K562 (cell line): ENCODE results near the gene ZACN. TPM values are rescaled to one million over a fixed set of nuclear protein-coding genes. Genes with fewer than 3 reads are reported as not detected.

Experiments
- ATAC-seq: fragments of 200-7000 bp; cut with Tn5 transposase; 3 replicates; pipeline ENCODE4 v1.9.1; 2020; ENCODE audit warnings: moderate library complexity
- BruUV-seq: library from RNA; stranded (reverse); fragments of 400-500 nt; replicated peaks from 2 replicates; lab custom pipeline; 2021; lab: Mats Ljungman, UMichigan
- CTCF ChIA-PET: fragments of 300-600 bp; formaldehyde crosslinking; extraction: SDS; loops from one replicate; lab custom pipeline; 2021; ENCODE audit warnings: low intra/inter-chr PET ratio; lab: Yijun Ruan, JAX
- POLR2A ChIA-PET: fragments of 300-600, 350-650 bp; sonication (Branson Sonifier 250); formaldehyde crosslinking; extraction: SDS; loops from one replicate; lab custom pipeline; 2021; ENCODE audit warnings: antibody characterized with exemption, inconsistent platforms; lab: Yijun Ruan, JAX
- DNase-seq, 4 experiments: peaks; one replicate each; pipeline versions ENCODE4 v3.0.0 to v3.0.0-alpha.2; 2011 to 2018; ENCODE audit warnings: low spot score in 3 of 4, mixed read lengths in 3 of 4; ENCODE audit errors: extremely low read depth in 1 of 4
- FAIRE-seq: peaks from 2 replicates; lab custom pipeline; 2011; peaks lifted over from hg19 to GRCh38; lab: Jason Lieb, UNC
- H2AFZ ChIP-seq: 2 replicates; pipeline ENCODE4 v1.6.0; 2011; ENCODE audit warnings: low read depth, low read length, control low read depth, inconsistent platforms
- H3K27ac ChIP-seq: fragments of 200-600 bp; 3 replicates; pipeline ENCODE4 v1.8.0; 2011; ENCODE audit warnings: low read depth, mild to moderate bottlenecking, control low read depth, inconsistent platforms, low read length, moderate library complexity, mixed read lengths; ENCODE audit errors: extremely low read depth
- H3K27me3 ChIP-seq, 2 experiments: fragments of 300-600 bp in 1 of 2; 2 replicates in 1 of 2; 3 replicates in 1 of 2; pipeline versions ENCODE4 v1.6.0 to v1.8.0; 2011; ENCODE audit warnings: inconsistent platforms in 2 of 2, low read length in 2 of 2, mild to moderate bottlenecking in 1 of 2, mixed read lengths in 1 of 2, moderate library complexity in 1 of 2; ENCODE audit not compliant: control insufficient read depth in 2 of 2, insufficient read depth in 2 of 2
- H3K36me3 ChIP-seq: fragments of 300-600 bp; 3 replicates; pipeline ENCODE4 v1.8.0; 2011; ENCODE audit warnings: mild to moderate bottlenecking, low read length, inconsistent platforms; ENCODE audit not compliant: control insufficient read depth, insufficient read depth
- H3K4me1 ChIP-seq, 2 experiments: fragments of 200-600 bp in 1 of 2; replicated peaks in 1 of 2; 2 replicates in 1 of 2; 3 replicates in 1 of 2; pipeline versions ENCODE4 v1.5.1 to v1.8.0; 2011; ENCODE audit warnings: inconsistent platforms in 2 of 2, low read length in 2 of 2, mild to moderate bottlenecking in 1 of 2, mixed read lengths in 1 of 2, moderate library complexity in 1 of 2; ENCODE audit not compliant: control insufficient read depth in 2 of 2, insufficient read depth in 2 of 2
- H3K4me2 ChIP-seq: 2 replicates; pipeline ENCODE4 v1.6.1; 2011; ENCODE audit warnings: low read length, control low read depth, inconsistent platforms, mixed read lengths; ENCODE audit not compliant: insufficient read depth
- H3K4me3 ChIP-seq: fragments of 200-600 bp; sonication (generic), shearing (Covaris generic); 2 replicates; pipeline ENCODE4 v1.5.1; 2016; ENCODE audit warnings: control low read depth, inconsistent platforms
- H3K79me2 ChIP-seq: fragments of 200-600 bp; 3 replicates; pipeline ENCODE4 v1.8.0; 2011; ENCODE audit warnings: low read length, inconsistent platforms; ENCODE audit not compliant: control insufficient read depth, insufficient read depth
- H3K9ac ChIP-seq, 2 experiments: 2 replicates each; pipeline versions ENCODE4 v1.6.0 to v1.6.1; 2011; ENCODE audit warnings: low read depth in 2 of 2, low read length in 2 of 2, control low read depth in 1 of 2, inconsistent platforms in 1 of 2, mild to moderate bottlenecking in 1 of 2, mixed read lengths in 1 of 2; ENCODE audit not compliant: insufficient read depth in 1 of 2
- H3K9me1 ChIP-seq: one replicate; pipeline ENCODE4 v1.6.0; 2011; ENCODE audit warnings: inconsistent platforms, mild to moderate bottlenecking, low read length, moderate library complexity; ENCODE audit not compliant: control insufficient read depth, insufficient read depth
- H3K9me3 ChIP-seq: replicated peaks from 2 replicates; pipeline ENCODE4 v1.5.1; 2011; ENCODE audit warnings: low read depth, low read length, inconsistent platforms; ENCODE audit not compliant: control insufficient read depth, insufficient read depth
- H4K20me1 ChIP-seq: replicated peaks from 2 replicates; pipeline ENCODE4 v1.6.1; 2011; ENCODE audit warnings: low read length, inconsistent platforms, mixed read lengths; ENCODE audit not compliant: control insufficient read depth, insufficient read depth
- CEBPB ChIP-seq: fragments of 450-650 bp; IDR thresholded peaks from 2 replicates; pipeline ENCODE4 v1.6.1; 2016; ENCODE audit warnings: missing genetic modification characterization, missing compliant biosample characterization
- ILK ChIP-seq: fragments of 450-650 bp; IDR thresholded peaks from 2 replicates; pipeline ENCODE4 v1.6.1; 2016; ENCODE audit warnings: missing genetic modification characterization, low read depth, mild to moderate bottlenecking, missing compliant biosample characterization, moderate library complexity, borderline replicate concordance
- KAT7 ChIP-seq: sonication (generic); formaldehyde crosslinking; IDR thresholded peaks from 2 replicates; pipeline ENCODE4 v1.8.0; 2022; ENCODE audit warnings: missing genetic modification reagents, mild to moderate bottlenecking, borderline replicate concordance
- MLLT1 ChIP-seq, 2 experiments: fragments of 450-650 bp; IDR thresholded peaks; 2 replicates each; pipeline ENCODE4 v1.6.1; 2016
- MNT ChIP-seq, 2 experiments: fragments of 450-650 bp; conservative IDR thresholded peaks; 2 replicates each; pipeline ENCODE4 v1.6.1; 2017; ENCODE audit warnings: mild to moderate bottlenecking in 2 of 2, moderate library complexity in 2 of 2
- RBFOX2 ChIP-seq: fragments of 200-400 bp; formaldehyde crosslinking; IDR thresholded peaks from 2 replicates; pipeline ENCODE4 v1.6.1; 2017; ENCODE audit warnings: low read depth, mild to moderate bottlenecking, low read length, moderate library complexity
- SPI1 ChIP-seq: IDR thresholded peaks from 2 replicates; pipeline ENCODE4 v1.6.1; 2011; ENCODE audit warnings: low read depth, low read length, control low read depth, borderline replicate concordance
- TCFL5 ChIP-seq: fragments of 250-450 bp; sonication (Bioruptor Pico); conservative IDR thresholded peaks from 2 replicates; pipeline ENCODE4 v1.6.1; 2021; ENCODE audit warnings: mild to moderate bottlenecking, moderate library complexity, matching md5 sums
- TEAD1 ChIP-seq, 2 experiments: fragments of 450-650 bp in 1 of 2; sonication (generic) in 1 of 2; formaldehyde crosslinking; IDR thresholded peaks; 2 replicates each; pipeline versions ENCODE4 v1.4.0 to v1.8.0; 2020 to 2022; ENCODE audit warnings: mild to moderate bottlenecking in 2 of 2, missing genetic modification reagents in 1 of 2
- ZNF561 ChIP-seq: fragments of 450-650 bp; formaldehyde crosslinking; conservative IDR thresholded peaks from 2 replicates; pipeline ENCODE4 v1.4.0; 2020; ENCODE audit warnings: mild to moderate bottlenecking, moderate library complexity
- WGBS: fragments of 100-300 bp; shearing (Covaris generic); methylation state at CpG from one replicate; pipeline ENCODE4 v1.1.6; 2016; ENCODE audit warnings: low coverage, mixed read lengths; ENCODE audit not compliant: insufficient coverage; ENCODE audit errors: missing lambda C conversion rate; 5-methylcytosine and 5-hydroxymethylcytosine counted together
- in situ Hi-C: fragments of 300-500 bp; cut with MboI; formaldehyde crosslinking; loops from 4 replicates; pipeline ENCODE4 v1.15.0; 2018; ENCODE audit warnings: inconsistent platforms, mixed read lengths
- intact Hi-C: fragments of 100-400 bp; cut with micrococcal nuclease; formaldehyde crosslinking; loops from 2 replicates; pipeline ENCODE4 v1.14.2; 2022
- polyA plus RNA-seq, 8 experiments: library from polyadenylated mRNA; depleted of rRNA in 4 of 8; stranded (reverse) in 5 of 8; unstranded in 3 of 8; fragments of >200 nt; fragmentation: Nextera tagmentation in 2 of 8; fragmentation: Illumina TruSeq in 1 of 8; extraction: Ambion mirVana in 2 of 8; extraction: Trizol in 1 of 8; gene quantifications; 2 replicates each; pipeline versions ENCODE4 v1.2.1 to v1.2.3, GENCODE V29; 2011 to 2014; ENCODE audit warnings: inconsistent platforms in 1 of 8, missing spikeins in 1 of 8
- total RNA-seq, 7 experiments: library from RNA; depleted of rRNA in 6 of 7; stranded (reverse); fragments of >200 nt in 6 of 7; fragmentation: Illumina TruSeq in 2 of 7; extraction: Trizol in 2 of 7; gene quantifications; 2 replicates each; pipeline versions ENCODE4 v1.2.1 to v1.2.3, GENCODE V29; 2011 to 2021; ENCODE audit warnings: low replicate concordance in 1 of 7

ZACN gene
- total and polyA plus RNA-seq, 9 of the 15 experiments (the other 6 are each of a cell fraction or from before 2014, with no cell fraction given) = 0.07 TPM; not detected in 8

DNA sequence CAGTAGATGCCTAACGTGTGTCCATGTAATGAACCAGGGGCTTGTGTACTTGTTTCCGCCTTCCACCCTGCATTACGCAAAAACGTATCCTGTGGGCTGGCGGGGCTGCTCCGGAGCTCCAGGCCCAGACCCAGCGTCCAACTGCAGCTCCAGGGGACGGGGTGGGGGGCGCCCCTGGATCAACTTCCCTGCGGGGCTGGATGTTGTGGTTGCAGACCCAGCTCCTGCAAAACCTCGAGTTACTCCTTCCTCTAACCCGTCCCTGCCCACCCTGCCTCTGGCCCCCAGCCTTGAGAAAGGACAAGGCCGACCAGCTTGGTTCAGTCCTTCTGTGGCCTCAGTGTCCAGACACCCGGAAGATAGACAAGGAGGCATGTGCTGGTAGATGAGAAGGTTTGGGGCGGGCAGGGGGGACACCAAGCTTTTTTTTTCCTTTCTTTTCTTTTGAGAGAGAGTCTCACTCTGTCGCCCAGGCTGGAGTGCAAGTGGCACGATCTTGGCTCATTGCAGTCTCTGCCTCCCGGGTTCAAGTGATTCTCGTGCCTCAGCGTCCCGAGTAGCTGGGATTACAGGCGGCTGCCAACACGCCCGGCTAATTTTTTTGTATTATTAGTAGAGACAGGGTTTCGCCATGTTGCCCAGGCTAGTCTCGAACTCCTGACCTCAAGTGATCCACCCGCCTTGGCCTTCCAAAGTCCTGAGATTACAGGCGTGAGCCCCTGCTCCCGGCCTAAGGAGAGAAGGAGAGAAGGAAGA lies 25.3 kb downstream of the ZACN start (continued):
- TF ChIP-seq TCFL5 (CRISPR knock-in tag) (no peak), TEAD1 (CRISPR knock-in tag; IDR thresholded peaks at IDR 0.05) (0 out of 4 replicates have a peak, but pooled peaks of 1 of the 2 experiments have one; percentile 9), MLLT1 (IDR thresholded peaks at IDR 0.05) (peak in 1 of 2 experiments; percentile 55; a peak in 2 of 4 replicates), ZNF561 (CRISPR knock-in tag) (no peak), KAT7 (CRISPR knock-in tag) (0 out of 2 replicates have a peak, but pooled peaks have one; percentile 17), RBFOX2 (peak; percentile 58), CEBPB (0 out of 2 replicates have a peak, but pooled peaks have one; percentile 15), ILK (tag) (no peak)

DNA sequence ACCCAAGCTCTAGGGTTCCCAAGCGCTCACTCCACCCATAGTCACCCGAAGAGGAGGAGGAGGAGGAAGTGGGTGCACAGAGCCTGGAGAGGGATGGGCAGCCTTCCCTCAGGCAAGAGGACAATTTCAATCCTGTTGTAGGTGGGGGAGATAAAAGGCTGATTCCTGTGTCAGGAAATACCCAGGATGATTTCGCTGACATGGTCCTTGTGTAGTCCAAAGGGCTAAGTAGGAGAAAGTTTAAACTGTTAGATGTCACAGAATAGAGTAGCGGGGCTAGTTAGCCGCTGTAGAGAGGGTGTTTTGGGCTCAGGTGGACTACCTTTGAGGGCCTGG lies 25.9 kb downstream of the ZACN start:
- Histone ChIP-seq H3K4me2 (no peak overlapping the region), H3K79me2 (peaks cover 11% of the 10 kb centered on the region), H3K27me3 (no peaks in the 10 kb centered on the region), H3K9ac (no peak overlapping the region), H3K9me1 (peaks cover 2% of the 10 kb centered on the region), H3K4me1 (peaks cover 12 to 15% of the 10 kb centered on the region in 2 experiments), H2AFZ (0 out of 2 replicates have a peak overlapping the region, but pooled peaks have one; percentile 34), H3K36me3 (peaks cover 18% of the 10 kb centered on the region; the same call in 2 of the 3 replicates), H3K27ac (no peak overlapping the region), H3K9me3 (no peaks in the 10 kb centered on the region), H4K20me1 (no peaks in the 10 kb centered on the region), H3K4me3 (no peak overlapping the region)
- ATAC-seq (no peak), DNase-seq (no peak), FAIRE-seq (no peak)
- BruUV-seq = no TSS peak
- ChIA-PET POLR2A (interaction anchor here (1.0 kb wide), 1 partner anchor 14 kb away, joined by 5 read pairs; no protein-coding TSS in a partner anchor), CTCF (no interaction called here)
- in situ Hi-C loops (no loop called here), intact Hi-C loops (no loop called here)
- TF ChIP-seq MNT (conservative IDR thresholded peaks at IDR 0.05) = no peak
- 0 out of 2 replicates have a peak, but pooled peaks have one; percentile 15 for TF ChIP-seq SPI1
- WGBS = 96% methylated on average over 5 of the region's 5 CpGs
